Heart right ventricle (tissue), 16 donors: ENCODE data around the gene TAC4. TPM values are rescaled to one million over a fixed set of nuclear protein-coding genes. Genes with fewer than 3 reads are reported as not detected.

ENCODE experiments used
- ATAC-seq, 8 donors: fragments of 200-7000 bp; cut with Tn5 transposase; one replicate each; pipeline ENCODE4 v1.9.1; 2020; ENCODE audit warnings: mild to moderate bottlenecking in 8 of 8, moderate library complexity in 8 of 8, moderate number of reproducible peaks in 1 of 8
- DNase-seq, 2 donors: peaks; one replicate each; pipeline ENCODE4 v3.0.0-alpha.2; 2020
- H3K27ac ChIP-seq, 10 donors: fragments of 200-600 bp; sonication (generic) in 2 of 10; one replicate each; pipeline versions ENCODE4 v1.5.0 to v1.8.0; 2020 to 2022; ENCODE audit warnings: mild to moderate bottlenecking in 3 of 10
- H3K27me3 ChIP-seq, 7 donors: fragments of 200-600 bp; one replicate each; pipeline ENCODE4 v1.8.0; 2021 to 2022; ENCODE audit warnings: mild to moderate bottlenecking in 2 of 7
- H3K36me3 ChIP-seq, 9 donors: fragments of 200-600 bp; sonication (generic) in 1 of 9; one replicate each; pipeline versions ENCODE4 v1.5.0 to v1.8.0; 2020 to 2022; ENCODE audit warnings: mild to moderate bottlenecking in 2 of 9
- H3K4me1 ChIP-seq, 9 donors: fragments of 200-600 bp; sonication (generic) in 1 of 9; one replicate each; pipeline versions ENCODE4 v1.5.0 to v1.8.0; 2020 to 2022; ENCODE audit warnings: mild to moderate bottlenecking in 4 of 9
- H3K4me3 ChIP-seq, 10 donors: fragments of 200-600 bp; sonication (generic) in 2 of 10; one replicate each; pipeline versions ENCODE4 v1.5.0 to v1.8.0; 2020 to 2022; ENCODE audit warnings: mild to moderate bottlenecking in 7 of 10, moderate library complexity in 2 of 10
- H3K9me3 ChIP-seq, 11 donors: fragments of 200-600 bp in 10 of 11; sonication (generic) in 2 of 11; one replicate each; pipeline versions ENCODE4 v1.5.0 to v1.8.0; 2013 to 2022; ENCODE audit warnings: mild to moderate bottlenecking in 2 of 11, control low read depth in 1 of 11, moderate library complexity in 1 of 11
- CTCF ChIP-seq, 9 donors: fragments of 200-600 bp; sonication (generic) in 2 of 9; IDR thresholded peaks; one replicate each; pipeline versions ENCODE4 v1.5.0 to v1.8.0; 2021 to 2022; ENCODE audit warnings: antibody characterized with exemption in 9 of 9, mild to moderate bottlenecking in 5 of 9, moderate library complexity in 1 of 9
- WGBS, 2 donors: extraction: QIAGEN DNeasy Blood & Tissue Kit; methylation state at CpG; one replicate each; pipeline ENCODE4 v1.1.7; 2013; ENCODE audit warnings: inconsistent platforms in 1 of 2; 5-methylcytosine and 5-hydroxymethylcytosine counted together
- intact Hi-C, 10 donors: fragments of 100-400 bp; cut with DNase I; formaldehyde crosslinking; loops; one replicate each; pipeline versions ENCODE4 v1.11.1 to v1.14.2; 2022
- polyA plus RNA-seq, 2 donors: library from polyadenylated mRNA; stranded (reverse); fragments of 200-250 nt; gene quantifications; one replicate each; pipeline ENCODE4 v1.2.3, GENCODE V29; 2013
- total RNA-seq, 10 donors: library from RNA; stranded (reverse); fragmentation: NEBNext Ultra II Directional in 3 of 10; extraction: Animal tissue kit (Norgen Biotek cat#: 25700) in 3 of 10; gene quantifications; one replicate each; pipeline versions ENCODE4 v1.2.1 to v1.2.4, GENCODE V29; 2021 to 2023
- donor health status: Arrhythmogenic right ventricular cardiomyopathy.
- donor health status: ischemic (EF 13 %, LVEDD 7.1; RV severe dilation, severe dysfunction).
- donor health status: healthy with polysubstance abuse.
- donor health status: DM: no; HTN: yes; CAD: no.
- donor health status: DM: no; HTN: no; CAD: no.
- donor health status: ischemic (EF 25% LVEDD 6.9; RV normal size, moderate dysfunction).
- donor health status: ischemic (EF 25% LVEDD 5.7; RV mildly dilated, moderate dysfunction).
- donor health status: healthy.
- donor health status: DM: yes; HTN: yes; CAD: no.
- donor health status: Ischemic cardiomyopathy.
- donor health status: ischemic (EF 35%, LVEDD 5.7; RV mildly dilated, moderate dysfunction).
- donor health status: nonischemic (EF 11% LVEDD 7.7; RV severe dilation, severe dysfunction).
- donor health status: DM: yes; HTN: yes; CAD: no.
- donor health status: PGD.
- donor health status: ischemic (EF 29% LVEDD 5.4; RV normal size, mild dysfunction).
- donor health status: nonischemic (EF 23%, LVEDD 6.1; RV moderate dilation, normal function).

TAC4 gene
- total and polyA plus RNA-seq, 12 donors, result 0.78 to 2.7 (median 0.94) TPM; not detected in 9

DNA sequence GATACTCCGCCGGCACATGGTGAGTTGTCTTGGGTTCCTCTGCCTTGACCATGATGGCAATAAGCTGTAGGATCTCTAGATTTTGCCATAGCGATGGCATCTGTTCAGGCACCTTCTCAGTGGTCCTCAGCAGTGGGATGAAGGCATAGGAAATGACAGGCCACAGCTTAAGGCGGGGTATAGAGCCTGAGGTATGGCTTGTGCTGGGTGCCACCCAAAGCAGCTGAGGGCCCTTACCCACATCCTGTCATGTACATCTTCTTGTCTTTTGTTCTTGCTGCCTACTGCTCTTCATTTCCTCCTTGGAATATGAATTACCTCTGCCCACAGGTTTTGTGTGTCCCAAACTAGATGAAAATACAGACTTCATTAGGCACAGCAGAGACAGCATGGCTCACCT lies 29.9 kb downstream of the TAC4 start:
- no peak for TF ChIP-seq CTCF (IDR thresholded peaks at IDR 0.05)
- H3K27ac ChIP-seq, result peak overlapping the region in 1 of 10 donors; percentile 42
- H3K9me3 ChIP-seq, result no peaks in the 10 kb centered on the region
- WGBS, 2 donors, result 95 to 97% methylated on average over 4 of the region's 4 CpGs
- H3K27me3 ChIP-seq, result no peaks in the 10 kb centered on the region
- no peak for ATAC-seq
- DNase-seq, result no peak
- H3K4me1 ChIP-seq, result peaks cover 0 to 89% (median 42%) of the 10 kb centered on the region in 9 donors
- peaks cover 0 to 100% (median 43%) of the 10 kb centered on the region in 9 donors for H3K36me3 ChIP-seq
- H3K4me3 ChIP-seq, result no peak overlapping the region
- intact Hi-C loops, result no loop called here

DNA sequence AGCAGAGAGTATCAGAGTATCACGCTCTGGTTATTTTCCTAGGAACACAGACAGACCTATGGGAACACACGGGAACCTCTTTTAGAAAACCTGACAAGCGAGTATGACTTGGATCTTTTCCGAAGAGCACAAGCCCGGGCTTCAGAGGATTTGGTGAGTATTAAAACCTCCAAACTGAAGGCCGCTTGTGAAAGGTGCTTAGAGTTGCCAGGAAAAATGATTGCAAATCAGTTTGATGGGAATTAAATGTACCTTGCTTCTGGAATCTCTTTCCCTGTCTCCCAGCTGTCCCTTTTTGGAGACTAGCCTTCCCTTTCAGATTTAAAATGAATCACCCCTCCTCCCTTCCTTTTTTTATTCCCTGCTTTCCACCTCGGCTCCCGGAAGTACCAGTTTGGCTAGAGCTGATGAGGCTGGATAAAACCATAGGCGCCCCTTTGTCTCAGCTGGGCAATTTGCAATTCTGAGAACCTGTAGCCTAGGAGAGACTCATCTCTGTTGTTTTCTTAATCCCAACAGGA lies 32.0 kb downstream of the TAC4 start:
- no peaks in the 10 kb centered on the region for H3K9me3 ChIP-seq
- H3K4me1 ChIP-seq, result peaks cover 0 to 67% (median 40%) of the 10 kb centered on the region in 9 donors
- intact Hi-C loops, result no loop called here
- 64 to 72% methylated on average over 9 of the region's 9 CpGs for WGBS, 2 donors
- ATAC-seq, result peak in 2 of 8 donors; percentile 12 to 25
- H3K4me3 ChIP-seq, result no peak overlapping the region
- DNase-seq, result no peak
- H3K27ac ChIP-seq, result peak overlapping the region in 5 of 10 donors; percentile 5 to 52 (median 49)
- TF ChIP-seq CTCF (IDR thresholded peaks at IDR 0.05), result no peak
- H3K36me3 ChIP-seq, result peaks cover 0 to 100% (median 37%) of the 10 kb centered on the region in 9 donors
- no peaks in the 10 kb centered on the region for H3K27me3 ChIP-seq

GRCh38 chr17:49814781-49815529 lies 32.9 kb downstream of the TAC4 start:
- ATAC-seq (no peak), DNase-seq (no peak)
- Histone ChIP-seq H3K27ac (peak overlapping the region in 4 of 10 donors; percentile 12 to 52 (median 50)), H3K36me3 (peaks cover 0 to 100% (median 41%) of the 10 kb centered on the region in 9 donors), H3K9me3 (no peaks in the 10 kb centered on the region), H3K4me3 (no peak overlapping the region), H3K27me3 (no peaks in the 10 kb centered on the region), H3K4me1 (peaks cover 0 to 60% (median 32%) of the 10 kb centered on the region in 9 donors)
- no peak for TF ChIP-seq CTCF (IDR thresholded peaks at IDR 0.05)
- intact Hi-C loops, result no loop called here
- WGBS, 2 donors, result 69 to 76% methylated on average over 4 of the region's 4 CpGs

- H3K36me3 ChIP-seq, result peaks cover 0 to 100% (median 68%) of the 10 kb centered on the region in 9 donors
- 79 to 80% methylated on average over 4 of the region's 4 CpGs for WGBS, 2 donors
Observed at GRCh38 chr17:49809056-49809455, 38.8 kb downstream of the TAC4 start.

More at GRCh38 chr17:49809056-49809455, 38.8 kb downstream of the TAC4 start:
- Histone ChIP-seq H3K4me3 (no peak overlapping the region), H3K27me3 (no peaks in the 10 kb centered on the region), H3K27ac (no peak overlapping the region), H3K9me3 (no peaks in the 10 kb centered on the region), H3K4me1 (peaks cover 0 to 7% (median 3%) of the 10 kb centered on the region in 9 donors)
- DNase-seq, result no peak
- no peak for TF ChIP-seq CTCF (IDR thresholded peaks at IDR 0.05)
- no peak for ATAC-seq
- intact Hi-C loops, result no loop called here
